Heart left ventricle (tissue), 13 donors: ENCODE data around the gene RBMS3.
"Not testable (repeated sequence)": the region's sequence is repeated elsewhere in the genome, so short reads cannot be mapped to it uniquely, and the experiment has no call there.

Source experiments
- POLR2A ChIP-seq, 2 donors: fragments of 450-650 bp; IDR thresholded peaks; one replicate each; pipeline ENCODE4 v1.6.1; 2017; ENCODE audit warnings: antibody characterized with exemption in 2 of 2, mild to moderate bottlenecking in 2 of 2, moderate library complexity in 2 of 2
- TF ChIP-seq, protein P1 (sequence below), 12 donors: fragments of 200-600 bp; sonication (generic) in 4 of 12; IDR thresholded peaks; one replicate each; pipeline versions ENCODE4 v1.5.0 to v1.8.0; 2018 to 2022; ENCODE audit warnings: antibody characterized with exemption in 12 of 12, mild to moderate bottlenecking in 5 of 12
- donor health status: ischemic (EF 13 %, LVEDD 7.1; RV severe dilation, severe dysfunction).
- donor health status: DM: no; HTN: yes; CAD: no.
- donor health status: DM: no; HTN: no; CAD: no.
- donor health status: ischemic (EF 25% LVEDD 6.9; RV normal size, moderate dysfunction).
- donor health status: ischemic (EF 25% LVEDD 5.7; RV mildly dilated, moderate dysfunction).
- donor health status: ischemic (EF 35%, LVEDD 5.7; RV mildly dilated, moderate dysfunction).
- donor health status: nonischemic (EF 11% LVEDD 7.7; RV severe dilation, severe dysfunction).
- donor health status: DM: yes; HTN: yes; CAD: no.
- donor health status: PGD.
- donor health status: ischemic (EF 29% LVEDD 5.4; RV normal size, mild dysfunction).
- donor health status: nonischemic (EF 23%, LVEDD 6.1; RV moderate dilation, normal function).

DNA sequence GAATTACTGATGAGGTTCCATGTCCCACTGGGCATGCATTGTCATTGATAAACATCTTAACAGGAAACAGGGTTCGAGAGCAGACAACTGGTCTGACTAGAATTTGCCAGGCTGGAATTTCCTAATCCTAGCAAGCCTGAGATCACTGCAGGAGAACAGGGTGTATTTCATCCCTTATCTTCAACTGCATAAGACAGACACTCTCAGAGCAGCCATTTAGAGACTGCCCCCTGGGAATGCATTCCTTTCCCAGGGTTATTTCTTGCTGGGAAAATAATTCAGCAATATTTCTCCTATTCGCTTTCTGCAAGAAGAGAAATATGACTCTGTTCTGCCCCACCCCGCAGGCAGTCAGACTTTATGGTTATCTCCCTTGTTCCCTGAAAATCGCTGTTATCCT is 113.1 kb downstream of the RBMS3 start:
- TF ChIP-seq, protein P1, sequence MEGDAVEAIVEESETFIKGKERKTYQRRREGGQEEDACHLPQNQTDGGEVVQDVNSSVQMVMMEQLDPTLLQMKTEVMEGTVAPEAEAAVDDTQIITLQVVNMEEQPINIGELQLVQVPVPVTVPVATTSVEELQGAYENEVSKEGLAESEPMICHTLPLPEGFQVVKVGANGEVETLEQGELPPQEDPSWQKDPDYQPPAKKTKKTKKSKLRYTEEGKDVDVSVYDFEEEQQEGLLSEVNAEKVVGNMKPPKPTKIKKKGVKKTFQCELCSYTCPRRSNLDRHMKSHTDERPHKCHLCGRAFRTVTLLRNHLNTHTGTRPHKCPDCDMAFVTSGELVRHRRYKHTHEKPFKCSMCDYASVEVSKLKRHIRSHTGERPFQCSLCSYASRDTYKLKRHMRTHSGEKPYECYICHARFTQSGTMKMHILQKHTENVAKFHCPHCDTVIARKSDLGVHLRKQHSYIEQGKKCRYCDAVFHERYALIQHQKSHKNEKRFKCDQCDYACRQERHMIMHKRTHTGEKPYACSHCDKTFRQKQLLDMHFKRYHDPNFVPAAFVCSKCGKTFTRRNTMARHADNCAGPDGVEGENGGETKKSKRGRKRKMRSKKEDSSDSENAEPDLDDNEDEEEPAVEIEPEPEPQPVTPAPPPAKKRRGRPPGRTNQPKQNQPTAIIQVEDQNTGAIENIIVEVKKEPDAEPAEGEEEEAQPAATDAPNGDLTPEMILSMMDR (IDR thresholded peaks at IDR 0.05): not testable (repeated sequence)
- not testable (repeated sequence) for TF ChIP-seq POLR2A (IDR thresholded peaks at IDR 0.05)
